ENCODE results near the gene CHIC1. TPM values are rescaled to one million over a fixed set of nuclear protein-coding genes. Genes with fewer than 3 reads are reported as not detected.

Gene CHIC1
- total and polyA plus RNA-seq, 5 donors: 4.8 to 14.0 (median 12.8) TPM

DNA sequence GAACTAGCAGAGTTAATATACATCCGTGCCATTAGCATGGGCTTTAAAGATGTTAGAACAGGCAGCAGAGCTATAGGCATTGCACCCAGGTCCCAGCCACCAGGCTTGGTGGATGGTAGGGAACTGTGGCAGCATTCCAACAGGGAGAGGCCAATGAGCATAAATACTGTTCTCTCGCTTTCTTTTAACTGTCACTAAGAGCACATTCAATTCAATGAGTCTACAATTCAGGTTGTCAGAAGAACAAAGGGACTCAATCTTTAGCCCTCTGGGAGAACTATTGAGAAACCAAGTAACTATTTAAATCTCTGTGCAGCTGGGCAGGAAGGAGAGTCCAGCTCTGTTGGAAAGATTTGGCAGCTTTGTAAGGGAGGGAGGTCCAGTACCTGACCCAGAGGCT lies 165.6 kb downstream of the CHIC1 start:
- WGBS: 64% methylated on average over 2 of the region's 2 CpGs
- intact Hi-C loops (cut with DNase I): no loop called here

More for the DNA sequence above, 165.6 kb downstream of the CHIC1 start:
- Histone ChIP-seq H3K4me1 (ENCODE audit: control insufficient read depth, insufficient read depth, low read length) (no peaks in the 10 kb centered on the region), H3K9me3 (ENCODE audit: control insufficient read depth, low read length) (no peaks in the 10 kb centered on the region), H3K27ac (ENCODE audit: low read length) (no peak overlapping the region), H3K4me3 (ENCODE audit: low read length) (no peak overlapping the region), H3K27me3 (ENCODE audit: control insufficient read depth, insufficient read depth) (no peaks in the 10 kb centered on the region)
- ATAC-seq (no peak), DNase-seq (no peak)

Other genes with a start within 250 kb of the CHIC1 start
- not detected for gene CDX4, start 116.1 kb upstream of the CHIC1 start, total RNA-seq
- gene CDX4, start 116.1 kb upstream of the CHIC1 start, polyA plus RNA-seq: not detected